Mesendoderm (in vitro differentiated cells): ENCODE data around the gene INSL3.

Experiments used
- DNase-seq: peaks from one replicate; pipeline ENCODE4 v3.0.0; 2013
- H2AK5ac ChIP-seq: 2 replicates; pipeline ENCODE4 v1.6.1; 2013; ENCODE audit warnings: low read length, inconsistent platforms
- H2BK120ac ChIP-seq: 2 replicates; pipeline ENCODE4 v1.6.1; 2013; ENCODE audit warnings: low read depth, mild to moderate bottlenecking, low read length, moderate library complexity, mixed read lengths
- H2BK15ac ChIP-seq: replicated peaks from 2 replicates; pipeline ENCODE4 v1.6.1; 2013; ENCODE audit warnings: low read depth, mild to moderate bottlenecking, moderate library complexity
- H2BK5ac ChIP-seq: 2 replicates; pipeline ENCODE4 v1.6.1; 2013; ENCODE audit warnings: low read length, inconsistent platforms
- H3K18ac ChIP-seq: 2 replicates; pipeline ENCODE4 v1.6.1; 2013; ENCODE audit warnings: mild to moderate bottlenecking, low read length, mixed read lengths
- H3K23ac ChIP-seq: one replicate; pipeline ENCODE4 v1.6.1; 2013; ENCODE audit warnings: low read length
- H3K27ac ChIP-seq: 2 replicates; pipeline ENCODE4 v1.5.1; 2013; ENCODE audit warnings: low read depth, mild to moderate bottlenecking, inconsistent platforms, low read length, moderate library complexity
- H3K27me3 ChIP-seq: 2 replicates; pipeline ENCODE4 v1.6.1; 2013; ENCODE audit warnings: low read length, control low read depth, mild to moderate bottlenecking, inconsistent platforms; ENCODE audit not compliant: insufficient read depth, poor library complexity
- H3K36me3 ChIP-seq: 2 replicates; pipeline ENCODE4 v1.6.1; 2013; ENCODE audit warnings: low read length, inconsistent platforms; ENCODE audit not compliant: control insufficient read depth, insufficient read depth
- H3K4ac ChIP-seq: one replicate; pipeline ENCODE4 v1.6.1; 2013; ENCODE audit warnings: low read depth, mild to moderate bottlenecking, low read length, moderate library complexity
- H3K4me1 ChIP-seq: 2 replicates; pipeline ENCODE4 v1.6.1; 2013; ENCODE audit warnings: low read depth, low read length, inconsistent platforms; ENCODE audit not compliant: control insufficient read depth
- H3K4me2 ChIP-seq: 2 replicates; pipeline ENCODE4 v1.6.1; 2013; ENCODE audit warnings: low read length
- H3K4me3 ChIP-seq: 2 replicates; pipeline ENCODE4 v1.5.1; 2013; ENCODE audit warnings: mild to moderate bottlenecking, low read length
- H3K56ac ChIP-seq: one replicate; pipeline ENCODE4 v1.6.1; 2013; ENCODE audit warnings: low read length
- H3K79me1 ChIP-seq: 2 replicates; pipeline ENCODE4 v1.6.1; 2013; ENCODE audit warnings: low read length, inconsistent platforms
- H3K79me2 ChIP-seq: 2 replicates; pipeline ENCODE4 v1.6.1; 2013; ENCODE audit warnings: mild to moderate bottlenecking, low read length; ENCODE audit not compliant: control insufficient read depth, insufficient read depth
- H3K9ac ChIP-seq: 2 replicates; pipeline ENCODE4 v1.6.1; 2013; ENCODE audit warnings: low read length, inconsistent platforms
- H4K5ac ChIP-seq: one replicate; pipeline ENCODE4 v1.6.1; 2013; ENCODE audit warnings: low read length
- H4K8ac ChIP-seq: one replicate; pipeline ENCODE4 v1.6.1; 2013; ENCODE audit warnings: low read depth, mild to moderate bottlenecking, control low read depth, low read length, moderate library complexity
- WGBS: extraction: QIAGEN DNeasy Blood & Tissue Kit; methylation state at CpG from one replicate; pipeline ENCODE4 v1.1.7; 2013; ENCODE audit warnings: low lambda C conversion rate, missing lambda C conversion rate; ENCODE audit not compliant: insufficient coverage; ENCODE audit errors: extremely low coverage; 5-methylcytosine and 5-hydroxymethylcytosine counted together

INSL3 gene

DNA sequence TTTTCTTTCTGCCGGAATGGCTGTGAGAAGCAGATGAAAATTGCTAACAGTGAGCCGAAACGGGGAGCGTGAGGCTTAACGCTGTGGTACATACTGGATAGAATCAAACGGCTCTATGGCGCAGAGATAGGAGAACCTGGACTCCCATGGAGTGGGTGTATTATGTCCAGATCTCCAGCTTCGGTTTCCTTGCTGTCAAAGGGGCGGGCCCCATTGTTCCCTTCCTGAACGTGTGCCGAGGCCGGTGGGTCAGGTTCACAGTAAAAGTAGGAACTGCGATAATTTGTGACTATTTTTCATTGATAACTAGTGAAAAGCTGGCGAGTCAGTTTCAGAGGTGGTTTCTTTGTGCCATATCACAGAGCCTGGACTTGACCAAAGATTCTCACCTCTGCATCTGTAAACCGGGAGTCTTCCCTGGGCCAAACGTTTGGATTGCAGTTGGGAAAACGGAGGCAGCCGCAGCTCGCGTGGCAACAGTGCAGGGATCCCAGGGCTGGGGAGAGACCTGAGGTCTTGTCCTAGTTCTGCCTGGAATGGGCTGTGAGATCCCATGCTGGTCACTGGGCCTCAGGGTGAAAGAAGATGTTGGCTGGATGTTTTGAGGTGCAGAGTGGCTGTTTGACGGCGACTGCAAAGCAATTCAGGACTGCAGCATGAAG is 39.1 kb upstream of the INSL3 start:
- H3K27me3 ChIP-seq = no peaks in the 10 kb centered on the region
- DNase-seq = no peak
- H3K4ac ChIP-seq = peak overlapping the region; percentile 89
- H3K4me3 ChIP-seq = peak overlapping the region; percentile 100
- peak overlapping the region; percentile 100 for H3K56ac ChIP-seq
- peak overlapping the region; percentile 35 for H3K18ac ChIP-seq
- peaks cover 28% of the 10 kb centered on the region for H3K36me3 ChIP-seq
- H2BK15ac ChIP-seq = no peak overlapping the region
- H4K8ac ChIP-seq = no peak overlapping the region
- peak overlapping the region; percentile 51 for H3K4me2 ChIP-seq
- peak overlapping the region; percentile 85 for H3K23ac ChIP-seq
- peak overlapping the region; percentile 100 for H3K9ac ChIP-seq
- peaks cover 29% of the 10 kb centered on the region for H3K79me2 ChIP-seq
- peaks cover 13% of the 10 kb centered on the region for H3K79me1 ChIP-seq
- peak overlapping the region; percentile 82 for H2BK5ac ChIP-seq
- H2AK5ac ChIP-seq = peak overlapping the region; percentile 100
- H3K27ac ChIP-seq = peak overlapping the region; percentile 18
- no peak overlapping the region for H2BK120ac ChIP-seq
- H3K4me1 ChIP-seq = no peaks in the 10 kb centered on the region
- WGBS = no CpG with 5 or more reads among the region's 22 CpGs
- peak overlapping the region; percentile 98 for H4K5ac ChIP-seq

- Histone ChIP-seq H3K4ac (peak within 1 kb of the TSS; percentile 89), H2BK120ac (no peak within 1 kb of the TSS), H3K36me3 (peaks cover 28% of the 10 kb centered on the region), H3K9ac (peak within 1 kb of the TSS; percentile 100), H2BK5ac (peak within 1 kb of the TSS; percentile 82), H3K27ac (peak within 1 kb of the TSS; percentile 18), H2AK5ac (peak within 1 kb of the TSS; percentile 100), H3K56ac (peak within 1 kb of the TSS; percentile 100), H3K4me1 (no peaks in the 10 kb centered on the region), H3K27me3 (no peaks in the 10 kb centered on the region), H3K79me2 (peaks cover 29% of the 10 kb centered on the region), H3K79me1 (peaks cover 13% of the 10 kb centered on the region), H3K23ac (peak within 1 kb of the TSS; percentile 85), H4K5ac (peak within 1 kb of the TSS; percentile 98), H3K18ac (peak within 1 kb of the TSS; percentile 35), H4K8ac (peak within 1 kb of the TSS; percentile 5), H2BK15ac (no peak within 1 kb of the TSS), H3K4me3 (peak within 1 kb of the TSS; percentile 100), H3K4me2 (peak within 1 kb of the TSS; percentile 51)
- WGBS = no CpG with 5 or more reads among the region's 80 CpGs
- peak; percentile 100 for DNase-seq
These were observed 38.4 kb upstream of the INSL3 start, which contains the start of gene RPL18A for GRCh38 chr19:17859533-17860330. RPL18A (plus strand) TSS chr19:17859910; CDS start chr19:17859957, 47 bp downstream.

DNA sequence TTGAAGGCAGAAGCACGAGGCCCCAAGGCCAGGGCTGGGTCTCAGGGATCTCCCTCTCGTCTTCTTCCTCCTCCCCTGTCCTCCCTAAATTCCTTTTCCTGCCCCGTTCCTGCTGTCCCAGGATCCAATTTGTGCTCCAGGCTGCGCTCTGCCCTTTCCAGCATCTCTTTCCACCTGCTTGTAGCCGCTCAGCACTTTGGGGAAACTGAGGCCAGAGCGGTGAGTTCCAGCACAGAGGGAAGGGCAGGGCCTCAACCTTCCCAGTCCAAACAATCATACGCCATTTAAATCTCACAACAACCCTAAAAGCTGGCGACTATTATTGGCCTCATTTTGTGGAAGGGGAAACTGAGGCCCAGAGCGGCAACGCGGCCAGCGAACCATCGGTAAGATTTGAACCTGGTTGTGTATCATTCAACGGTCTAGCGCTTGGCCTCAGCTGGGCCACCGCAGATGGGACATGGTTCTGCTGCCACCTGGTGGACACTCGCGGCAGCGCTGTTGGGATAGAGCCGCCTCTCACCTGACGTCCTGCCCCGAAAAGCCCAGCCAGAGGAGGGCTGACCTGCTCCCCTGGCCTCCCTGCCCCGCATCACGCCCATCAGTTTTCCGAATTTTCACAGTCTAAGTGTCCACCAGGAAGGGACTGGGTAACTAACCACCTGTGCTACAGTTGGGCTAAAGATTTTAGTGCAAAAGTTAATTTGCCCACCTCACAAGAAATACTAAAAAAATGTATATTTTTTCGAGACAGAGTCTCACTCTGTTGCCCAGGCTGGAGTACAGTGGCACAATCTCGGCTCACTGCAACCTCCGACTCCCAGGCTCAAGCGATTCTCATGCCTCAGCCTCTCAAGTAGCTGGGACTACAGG is 34.2 kb upstream of the INSL3 start:
- no peak overlapping the region for H2BK5ac ChIP-seq
- no peak overlapping the region for H3K9ac ChIP-seq
- peak; percentile 77 for DNase-seq
- no peak overlapping the region for H3K27ac ChIP-seq
- peaks cover 2% of the 10 kb centered on the region for H3K79me1 ChIP-seq
- no peaks in the 10 kb centered on the region for H3K27me3 ChIP-seq
- H3K4me2 ChIP-seq = no peak overlapping the region
- no peak overlapping the region for H3K18ac ChIP-seq
- no peak overlapping the region for H4K8ac ChIP-seq
- H2BK15ac ChIP-seq = no peak overlapping the region
- no CpG with 5 or more reads among the region's 29 CpGs for WGBS
- H3K4me1 ChIP-seq = no peaks in the 10 kb centered on the region
- no peak overlapping the region for H4K5ac ChIP-seq
- no peak overlapping the region for H3K4me3 ChIP-seq
- H3K4ac ChIP-seq = no peak overlapping the region
- no peaks in the 10 kb centered on the region for H3K36me3 ChIP-seq
- H2BK120ac ChIP-seq = no peak overlapping the region
- no peak overlapping the region for H2AK5ac ChIP-seq
- no peak overlapping the region for H3K23ac ChIP-seq
- H3K79me2 ChIP-seq = peaks cover 8% of the 10 kb centered on the region
- H3K56ac ChIP-seq = no peak overlapping the region

- Histone ChIP-seq H3K23ac (no peak overlapping the region), H3K4me1 (no peaks in the 10 kb centered on the region), H4K8ac (no peak overlapping the region), H3K27ac (no peak overlapping the region), H3K79me1 (no peaks in the 10 kb centered on the region), H3K18ac (no peak overlapping the region), H2AK5ac (no peak overlapping the region), H3K9ac (no peak overlapping the region), H4K5ac (no peak overlapping the region), H3K27me3 (no peaks in the 10 kb centered on the region), H3K56ac (peak overlapping the region; percentile 7), H3K36me3 (no peaks in the 10 kb centered on the region), H3K4me2 (no peak overlapping the region), H3K4ac (no peak overlapping the region), H3K4me3 (no peak overlapping the region), H2BK120ac (no peak overlapping the region), H2BK5ac (no peak overlapping the region), H2BK15ac (no peak overlapping the region), H3K79me2 (no peaks in the 10 kb centered on the region)
- WGBS = no CpG with 5 or more reads among the region's 6 CpGs
- no peak for DNase-seq
These were observed 32.7 kb upstream of the INSL3 start for GRCh38 chr19:17854061-17854460.

- Histone ChIP-seq H3K4me3 (no peak overlapping the region), H3K4me1 (no peaks in the 10 kb centered on the region)
These were observed 27.4 kb upstream of the INSL3 start for GRCh38 chr19:17848595-17849292.

More at GRCh38 chr19:17848595-17849292, 27.4 kb upstream of the INSL3 start:
- no peak for DNase-seq
- H3K56ac ChIP-seq = peak overlapping the region; percentile 49
- no peak overlapping the region for H3K9ac ChIP-seq
- H3K27me3 ChIP-seq = no peaks in the 10 kb centered on the region
- no peak overlapping the region for H2BK5ac ChIP-seq
- no peak overlapping the region for H4K8ac ChIP-seq
- H3K23ac ChIP-seq = no peak overlapping the region
- H2BK15ac ChIP-seq = no peak overlapping the region
- H3K79me2 ChIP-seq = no peaks in the 10 kb centered on the region
- H3K79me1 ChIP-seq = no peaks in the 10 kb centered on the region
- H3K18ac ChIP-seq = no peak overlapping the region
- no peak overlapping the region for H3K4me2 ChIP-seq
- no peak overlapping the region for H2BK120ac ChIP-seq
- H3K36me3 ChIP-seq = no peaks in the 10 kb centered on the region
- H3K27ac ChIP-seq = no peak overlapping the region
- no CpG with 5 or more reads among the region's 14 CpGs for WGBS
- H2AK5ac ChIP-seq = no peak overlapping the region
- H3K4ac ChIP-seq = no peak overlapping the region
- no peak overlapping the region for H4K5ac ChIP-seq
